Fibroblast of lung (primary cell): ENCODE measurements around the gene TCP11.

Source experiments
- CTCF ChIP-seq, 2 donors: IDR thresholded peaks in 1 of 2; conservative IDR thresholded peaks in 1 of 2; 1 replicate in 1 of 2; 2 replicates in 1 of 2; pipeline ENCODE4 v1.5.1; 2011 to 2012; ENCODE audit warnings: low read length in 2 of 2, control low read depth in 1 of 2, inconsistent platforms in 1 of 2, low read depth in 1 of 2, mild to moderate bottlenecking in 1 of 2
- EZH2 ChIP-seq: IDR thresholded peaks from 2 replicates; pipeline ENCODE4 v1.5.1; 2012; ENCODE audit warnings: low read length, control low read depth, mild to moderate bottlenecking; ENCODE audit errors: missing control alignments

- TF ChIP-seq CTCF (conservative IDR thresholded peaks at IDR 0.05 in 1 of 2, IDR thresholded peaks at IDR 0.05 in 1 of 2; ENCODE audit: low read depth in 1 of 2, low read length in 2 of 2) (no peak), EZH2 (no peak)
Measured at GRCh38 chr6:35185302-35185681, 44.2 kb upstream of the TCP11 start.
